ENCODE data around the gene CFH. TPM values are rescaled to one million over a fixed set of nuclear protein-coding genes. Genes with fewer than 3 reads are reported as not detected.
"Not testable (repeated sequence)": the region's sequence is repeated elsewhere in the genome, so short reads cannot be mapped to it uniquely, and the experiment has no call there.

Gene CFH
- polyA plus RNA-seq (ENCODE audit: insufficient read length in 10 of 10), result 100 to 1,000 TPM in 1 of 10 donors, 10 to 100 TPM in 9; 56.2 to 102 (median 80.1) TPM
- long read RNA-seq, donor 1, full-length matches to known transcripts, result 8 of 8 reads
- long read RNA-seq, donor 1, partial matches to known transcripts, result 0 of 8 reads
- long read RNA-seq, donor 1, other reads (novel, unspliced or antisense), result 0 of 8 reads
- long read RNA-seq, donor 2, transcript CFH-206 (10 exons, 1,658 nt), result major isoform, 5 of 5 reads
- long read RNA-seq, donor 2, partial matches to known transcripts, result 0 of 5 reads
- long read RNA-seq, donor 2, other reads (novel, unspliced or antisense), result 0 of 5 reads
- long read RNA-seq, donor 3, result 0 reads
- long read RNA-seq, donor 4, full-length matches to known transcripts, result 4 of 9 reads
- long read RNA-seq, donor 4, partial matches to known transcripts, result 5 of 9 reads
- long read RNA-seq, donor 4, other reads (novel, unspliced or antisense), result 0 of 9 reads
- long read RNA-seq, donor 5, full-length matches to known transcripts, result 9 of 14 reads
- long read RNA-seq, donor 5, partial matches to known transcripts, result 5 of 14 reads
- long read RNA-seq, donor 5, other reads (novel, unspliced or antisense), result 0 of 14 reads
- long read RNA-seq, donor 6, full-length matches to known transcripts, result 6 of 11 reads
- long read RNA-seq, donor 6, partial matches to known transcripts, result 5 of 11 reads
- long read RNA-seq, donor 6, other reads (novel, unspliced or antisense), result 0 of 11 reads
- long read RNA-seq, donor 7, full-length matches to known transcripts, result 3 of 8 reads
- long read RNA-seq, donor 7, partial matches to known transcripts, result 5 of 8 reads
- long read RNA-seq, donor 7, other reads (novel, unspliced or antisense), result 0 of 8 reads
- long read RNA-seq, donor 8, full-length matches to known transcripts, result 5 of 12 reads
- long read RNA-seq, donor 8, partial matches to known transcripts, result 7 of 12 reads
- long read RNA-seq, donor 8, other reads (novel, unspliced or antisense), result 0 of 12 reads
- long read RNA-seq, donor 9, partial matches to known transcripts, result 0 of 1 reads
- long read RNA-seq, donor 9, other reads (novel, unspliced or antisense), result 0 of 1 reads

- DNase-seq, result peak; percentile 68 to 77 (median 76)
Measured at GRCh38 chr1:196651637-196652215, at the start of gene CFH. Gene CFH, plus strand, starts transcription at chr1:196652043. Its CDS starts 75 bp downstream, at chr1:196652118.

- no peak for DNase-seq
Measured at GRCh38 chr1:196603651-196604050, 48.2 kb upstream of the CFH start.

- peak in 2 of 3 donors; percentile 23 to 40 for DNase-seq
Measured at GRCh38 chr1:196607981-196608380, 43.9 kb upstream of the CFH start.

DNA sequence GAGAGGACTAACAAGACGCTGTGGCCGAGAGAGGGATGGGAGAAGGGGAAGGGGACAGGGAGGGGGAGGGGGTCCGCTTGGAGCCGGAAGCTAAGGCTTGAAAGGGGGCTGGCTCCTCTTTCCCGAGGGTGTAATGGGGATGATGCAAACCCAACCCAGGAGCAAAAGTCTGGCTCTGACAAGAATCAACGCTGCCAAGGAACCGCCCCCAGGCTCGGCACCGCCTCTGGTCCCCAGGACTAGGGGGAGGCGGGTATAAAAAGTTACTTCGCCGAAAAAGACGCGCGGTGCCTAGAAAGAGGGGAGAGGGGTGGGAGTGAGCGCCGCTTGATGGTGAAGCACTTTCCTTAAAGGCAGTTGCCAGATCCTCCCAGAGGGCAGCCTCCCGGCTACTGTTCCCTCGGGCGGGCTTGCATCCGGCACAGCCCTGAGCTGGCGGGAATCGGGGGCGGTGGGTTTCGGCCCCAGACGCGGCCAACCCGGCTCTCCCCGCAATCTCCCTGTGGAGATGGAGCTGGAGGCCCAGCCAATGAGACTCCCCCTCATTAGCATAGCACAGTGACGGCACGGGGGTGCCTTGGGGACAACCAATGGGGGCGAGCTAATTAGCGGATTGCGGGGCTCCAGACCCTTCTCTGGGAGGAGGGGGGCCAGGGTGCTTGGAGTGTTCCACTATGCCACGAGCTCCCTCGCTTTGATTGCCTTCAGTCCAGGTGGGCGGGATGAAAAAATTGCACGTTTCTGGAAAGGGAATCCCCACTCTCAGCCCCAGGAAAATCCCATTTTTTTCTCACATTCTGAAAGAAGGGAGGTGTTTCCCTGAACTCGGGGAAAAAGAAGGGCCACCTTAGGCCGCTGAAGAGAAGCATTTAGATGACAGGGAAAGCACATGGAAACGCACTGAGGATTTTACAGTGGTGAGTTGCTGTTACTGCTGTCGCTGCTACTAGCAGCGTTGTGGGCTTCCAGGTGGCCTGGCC, 43.2 kb upstream of the CFH start, which contains the start of gene KCNT2:
TSS of gene KCNT2 (minus strand) at position 51 of the 980 bp plus-strand sequence. CDS start 131 bp downstream, outside the sequence.
- peak; percentile 66 to 92 (median 84) for DNase-seq

- DNase-seq, result no peak
Measured at GRCh38 chr1:196609370-196609737, 42.5 kb upstream of the CFH start.

- DNase-seq, result no peak
Measured at GRCh38 chr1:196611873-196612272, 40.0 kb upstream of the CFH start.

GRCh38 chr1:196619721-196620120, 32.1 kb upstream of the CFH start:
- DNase-seq, result no peak

DNA sequence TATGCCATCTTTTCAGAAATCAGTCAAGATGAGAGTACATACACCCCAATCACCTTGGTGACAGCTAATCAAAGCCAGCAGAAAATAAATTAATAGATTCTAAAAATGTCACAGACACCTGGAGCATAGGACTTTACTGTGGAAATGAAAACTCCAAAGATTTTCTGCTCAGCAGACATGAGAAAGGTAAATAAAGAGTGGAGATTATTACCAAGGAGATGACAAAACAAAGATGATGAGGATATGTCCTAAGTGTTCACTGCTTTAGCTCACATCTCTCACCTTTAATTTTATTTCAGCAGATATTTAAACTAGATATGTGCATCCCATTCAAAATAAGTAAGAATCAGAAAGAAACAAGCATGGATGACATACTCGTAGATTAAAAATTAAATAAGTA, 28.8 kb upstream of the CFH start:
- no peak for DNase-seq

DNA sequence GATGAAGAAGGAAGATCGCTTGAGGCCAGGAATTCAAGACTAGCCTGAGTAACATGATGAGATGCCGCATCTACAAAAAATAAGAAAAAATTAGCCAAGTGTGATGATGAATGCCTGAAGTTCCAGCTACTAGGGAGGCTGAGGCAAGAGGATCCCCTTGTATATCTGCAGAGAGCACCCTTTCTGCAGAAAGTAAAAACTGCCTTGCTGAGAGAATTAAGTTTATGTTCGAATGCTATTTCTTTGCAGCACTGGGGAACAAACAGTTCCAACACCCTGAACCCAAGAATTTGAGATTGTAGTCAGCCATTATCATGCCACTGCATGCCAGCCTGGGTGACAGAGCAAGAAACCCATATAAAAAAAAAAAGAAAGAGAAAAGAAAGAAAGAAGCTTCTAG, 23.0 kb upstream of the CFH start:
- DNase-seq, result no peak

DNA sequence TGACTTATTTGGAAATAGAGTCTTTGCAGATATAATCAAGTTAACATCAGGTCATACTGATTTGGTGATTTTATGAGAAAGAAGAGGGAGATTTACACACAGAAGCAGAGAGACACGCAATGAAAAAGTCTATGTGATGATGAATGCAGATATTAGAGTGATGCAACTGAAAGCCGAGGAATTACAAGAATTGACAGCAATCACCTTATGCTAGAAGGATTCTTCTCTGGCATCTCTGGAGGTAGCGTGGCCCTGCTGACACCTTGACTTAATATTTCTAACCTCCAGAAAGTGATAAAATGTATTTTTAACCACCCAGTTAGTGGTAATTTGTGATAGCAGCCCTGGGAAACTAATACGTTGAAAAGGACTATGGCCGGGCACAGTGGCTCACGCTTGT, 14.2 kb upstream of the CFH start:
- DNase-seq, result no peak

DNA sequence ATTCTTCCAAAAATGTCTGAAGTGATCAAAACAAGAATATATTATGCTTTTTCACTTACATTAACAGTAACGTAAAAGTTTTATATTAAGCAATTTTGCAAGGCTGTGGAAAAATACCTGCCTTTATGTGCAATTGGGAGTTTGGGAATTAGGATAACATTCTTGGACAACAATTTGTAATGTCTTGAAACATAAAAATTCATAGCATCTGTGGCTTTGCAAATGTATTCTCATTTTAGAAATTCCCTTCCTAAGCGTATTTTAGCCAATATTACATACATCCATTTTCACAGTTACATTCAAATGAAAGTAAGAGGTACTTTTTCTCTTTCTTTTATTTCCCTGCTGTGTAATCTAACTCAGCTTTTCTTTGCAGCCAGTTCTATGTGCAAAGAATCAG, 13.4 kb upstream of the CFH start:
- DNase-seq, result peak in 1 of 3 donors; percentile 55

GRCh38 chr1:196639291-196639690, 12.6 kb upstream of the CFH start:
- not testable (repeated sequence) for DNase-seq

DNA sequence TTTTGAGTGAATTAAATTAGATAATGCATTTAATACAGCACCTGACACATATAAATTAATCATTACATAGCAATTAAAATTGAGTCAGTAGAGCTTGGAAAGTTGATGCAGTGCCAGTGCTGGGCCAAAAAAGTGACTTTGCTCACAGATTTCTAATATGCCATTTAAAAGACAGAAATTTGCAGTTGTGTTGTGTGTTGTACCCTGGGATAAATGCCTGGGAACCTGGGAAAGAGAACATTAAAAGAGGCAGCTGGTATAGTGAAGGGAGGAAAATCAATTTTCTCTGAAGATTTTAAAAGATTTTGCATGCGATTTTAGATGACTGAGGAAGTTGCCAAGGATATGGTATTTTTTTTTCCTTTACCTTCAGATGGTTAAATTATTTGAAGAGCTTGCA, 10.9 kb upstream of the CFH start:
- DNase-seq, result no peak

DNA sequence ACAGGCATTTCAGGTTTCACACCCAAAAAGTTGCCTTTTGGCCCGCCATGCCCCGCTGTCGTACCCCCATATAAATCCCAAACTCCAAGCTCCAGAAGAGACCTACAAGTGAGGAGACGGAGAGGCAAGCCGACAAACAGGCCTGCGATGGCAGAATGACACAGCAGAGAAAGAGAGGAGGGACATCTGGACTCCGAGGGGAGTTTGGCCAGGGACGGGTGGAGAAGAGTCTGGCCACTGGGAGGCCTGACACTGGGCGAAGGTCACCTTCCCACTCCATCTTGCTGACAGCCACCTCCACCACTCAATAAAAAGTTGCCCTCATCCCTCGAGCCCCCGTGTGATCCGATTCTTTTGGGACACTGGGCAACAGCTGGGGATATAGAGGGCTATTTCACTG, 1.9 kb upstream of the CFH start:
- DNase-seq, result no peak

- peak in 1 of 3 donors; percentile 51 for DNase-seq
Measured at GRCh38 chr1:196650403-196650802, 1.4 kb upstream of the CFH start.

GRCh38 chr1:196651079-196651478, 764 bp upstream of the CFH start:
- DNase-seq, result no peak

- no peak for DNase-seq
Measured at GRCh38 chr1:196654271-196654670, 2.4 kb downstream of the CFH start.

DNA sequence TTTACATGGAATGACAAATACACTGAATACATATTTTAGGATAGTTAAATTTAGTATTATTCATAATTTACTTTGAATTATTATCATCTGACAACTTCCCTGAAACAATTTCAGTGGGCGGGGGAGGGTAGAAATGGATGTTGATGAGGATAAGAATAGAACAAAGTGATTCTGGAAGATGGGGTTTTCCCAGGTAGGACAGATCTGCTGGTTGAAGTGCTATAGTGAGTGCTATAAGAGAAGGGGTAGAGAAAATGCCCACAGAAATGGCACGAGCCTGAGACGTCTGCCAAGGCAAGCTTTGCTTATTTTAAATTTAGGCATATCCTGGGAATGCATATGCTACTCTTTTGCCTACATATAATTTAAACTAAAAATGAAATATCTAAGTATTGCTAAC, 3.2 kb downstream of the CFH start:
- no peak for DNase-seq

DNA sequence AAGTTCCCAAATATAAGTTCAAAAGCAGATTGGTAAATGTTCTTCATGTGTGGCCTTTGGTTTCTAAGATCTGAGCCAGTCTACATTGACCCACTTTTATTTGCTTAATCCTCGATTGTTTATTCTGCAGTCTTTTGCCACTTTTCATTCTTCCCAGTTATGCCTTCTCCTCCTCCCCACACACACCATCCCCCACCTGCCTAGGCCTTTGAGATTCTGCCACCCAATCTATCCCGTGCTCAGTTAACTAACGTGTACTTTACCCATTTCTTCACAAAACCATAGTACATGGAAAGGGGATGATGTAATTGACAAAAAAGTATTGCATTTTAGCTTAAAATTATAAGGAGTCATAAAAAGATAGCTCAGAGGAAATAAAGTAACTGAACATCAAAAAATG, 3.7 kb downstream of the CFH start:
- DNase-seq, result no peak

DNA sequence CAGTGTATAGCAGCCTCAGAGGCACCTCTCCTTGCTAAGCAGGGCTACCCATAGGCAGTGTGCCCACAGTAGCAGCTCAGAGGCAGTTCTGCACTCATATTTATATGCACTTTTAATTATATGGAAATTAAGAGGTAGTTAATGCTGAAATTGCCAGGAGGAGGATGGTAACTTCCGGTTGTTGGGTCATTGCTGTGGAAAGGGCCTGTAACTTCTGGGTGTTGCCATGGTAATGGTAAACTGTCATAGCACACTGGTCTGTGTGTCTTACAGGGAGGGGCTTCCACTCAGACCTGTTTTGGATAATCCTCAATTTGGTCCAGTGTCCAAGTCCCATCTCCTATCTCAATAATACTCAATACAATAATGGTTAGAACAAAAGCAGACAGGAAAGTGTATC, 7.6 kb downstream of the CFH start:
- no peak for DNase-seq

DNA sequence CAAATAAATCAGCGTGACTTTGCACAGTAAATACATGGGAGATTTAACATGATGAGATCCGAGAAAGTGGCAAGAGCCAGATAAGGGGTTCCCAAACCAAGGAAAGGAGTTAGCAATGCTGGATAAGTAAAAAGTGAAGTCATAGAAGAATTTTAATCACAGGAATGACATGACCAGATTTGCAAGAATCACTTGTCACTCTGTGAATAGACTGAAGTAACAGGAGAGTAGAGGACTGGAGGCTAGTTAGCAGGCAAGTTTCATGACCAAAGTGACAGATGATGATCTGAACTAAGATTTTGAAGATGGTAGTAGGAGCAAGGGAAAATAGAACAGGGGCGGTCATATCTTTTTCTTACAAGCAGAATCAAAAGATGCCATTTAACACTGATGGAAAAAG, 8.4 kb downstream of the CFH start:
- DNase-seq, result no peak
